Stimulated activated CD4-positive, alpha-beta T cell treated with anti-CD3 and anti-CD28 coated beads, TNF-alpha, amount 100 ng/mL, for 4 hours (primary cell): ENCODE data around the gene GNS.
"Not testable (repeated sequence)": the region's sequence is repeated elsewhere in the genome, so short reads cannot be mapped to it uniquely, and the experiment has no call there.

Source experiments
- DNase-seq, 3 experiments: peaks; one replicate each; pipeline ENCODE4 v3.0.0-alpha.2; 2020; ENCODE audit warnings: low read depth in 3 of 3

GNS gene

DNA sequence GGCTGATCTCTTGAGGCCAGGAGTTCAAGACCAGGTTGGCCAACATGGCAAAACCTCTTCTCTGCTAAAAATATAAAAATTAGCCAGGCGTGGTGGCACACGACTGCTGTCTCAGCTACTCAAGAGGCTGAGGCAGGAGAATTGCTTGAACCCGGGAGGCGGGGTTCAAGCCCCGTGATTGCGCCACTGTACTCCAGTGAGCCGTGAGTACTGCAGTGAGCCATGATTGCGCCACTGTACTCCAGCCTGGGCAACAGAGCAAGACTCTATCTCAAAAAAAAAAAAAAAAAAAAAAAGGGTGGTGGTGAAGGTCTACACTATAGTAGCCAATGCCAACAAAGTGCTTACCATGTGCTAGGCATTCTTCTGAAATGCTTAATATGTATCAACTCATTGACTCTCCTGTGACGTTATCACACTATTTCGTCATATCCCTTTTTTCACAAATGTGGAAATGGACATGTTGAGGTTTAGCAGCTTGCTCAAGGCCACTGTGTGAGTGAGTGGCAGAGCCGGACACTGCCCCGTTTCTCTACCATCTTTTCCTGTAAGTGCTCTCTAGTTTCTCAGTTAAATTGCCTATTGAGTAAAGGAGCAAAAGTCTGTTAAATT is 59.6 kb downstream of the GNS start:
- DNase-seq: no peak

DNA sequence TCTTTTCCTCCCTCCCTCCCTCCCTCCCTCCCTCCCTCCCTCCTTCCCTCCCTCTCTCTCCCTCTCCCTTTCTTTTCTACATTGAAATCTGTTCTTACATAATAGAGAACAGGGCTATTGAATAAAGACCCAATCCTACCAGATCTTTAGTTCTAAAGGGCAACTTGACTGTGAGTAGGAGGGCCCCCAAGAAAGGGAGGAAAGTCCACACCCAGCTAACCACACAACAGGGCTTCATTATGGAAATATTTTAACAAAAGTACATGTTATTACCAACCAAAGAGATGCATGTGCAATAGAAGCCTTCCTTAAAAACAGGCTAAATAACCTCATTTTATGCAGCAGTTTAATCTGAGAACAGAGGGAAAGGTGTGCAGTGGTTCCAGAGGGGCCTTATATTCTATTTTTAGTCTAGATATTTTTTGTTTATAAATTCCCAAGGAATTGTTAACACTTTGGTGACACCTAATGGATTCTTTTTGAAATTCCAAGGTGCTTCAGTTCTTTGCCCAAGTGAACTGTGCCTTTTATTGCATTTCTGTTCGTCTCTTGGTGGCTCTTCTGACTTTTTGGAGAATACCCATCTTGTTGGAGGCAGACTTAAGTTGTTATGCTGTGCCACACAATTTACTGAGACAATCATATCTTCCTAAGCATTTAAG is 63.0 kb downstream of the GNS start:
- no peak for DNase-seq

DNA sequence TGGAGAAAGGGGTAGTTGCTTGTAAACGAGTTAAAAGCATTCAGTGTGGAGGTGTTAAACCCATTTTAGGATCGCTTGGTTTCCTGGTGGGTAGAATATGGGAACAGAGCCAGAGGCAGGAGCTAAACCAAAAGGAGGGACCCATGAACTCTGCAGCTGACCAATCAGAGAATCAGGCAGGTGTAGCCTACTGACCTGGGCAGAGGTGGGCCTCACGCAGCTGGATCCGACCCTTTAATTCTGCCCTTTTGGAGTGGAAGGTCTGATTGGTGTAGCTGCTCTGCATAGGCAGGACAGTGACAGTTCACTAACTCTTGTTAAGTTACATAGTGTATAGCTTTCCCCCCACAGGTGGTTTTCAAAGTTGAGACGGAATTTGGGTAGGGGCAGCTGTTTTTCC is 63.7 kb downstream of the GNS start:
- no peak for DNase-seq

DNA sequence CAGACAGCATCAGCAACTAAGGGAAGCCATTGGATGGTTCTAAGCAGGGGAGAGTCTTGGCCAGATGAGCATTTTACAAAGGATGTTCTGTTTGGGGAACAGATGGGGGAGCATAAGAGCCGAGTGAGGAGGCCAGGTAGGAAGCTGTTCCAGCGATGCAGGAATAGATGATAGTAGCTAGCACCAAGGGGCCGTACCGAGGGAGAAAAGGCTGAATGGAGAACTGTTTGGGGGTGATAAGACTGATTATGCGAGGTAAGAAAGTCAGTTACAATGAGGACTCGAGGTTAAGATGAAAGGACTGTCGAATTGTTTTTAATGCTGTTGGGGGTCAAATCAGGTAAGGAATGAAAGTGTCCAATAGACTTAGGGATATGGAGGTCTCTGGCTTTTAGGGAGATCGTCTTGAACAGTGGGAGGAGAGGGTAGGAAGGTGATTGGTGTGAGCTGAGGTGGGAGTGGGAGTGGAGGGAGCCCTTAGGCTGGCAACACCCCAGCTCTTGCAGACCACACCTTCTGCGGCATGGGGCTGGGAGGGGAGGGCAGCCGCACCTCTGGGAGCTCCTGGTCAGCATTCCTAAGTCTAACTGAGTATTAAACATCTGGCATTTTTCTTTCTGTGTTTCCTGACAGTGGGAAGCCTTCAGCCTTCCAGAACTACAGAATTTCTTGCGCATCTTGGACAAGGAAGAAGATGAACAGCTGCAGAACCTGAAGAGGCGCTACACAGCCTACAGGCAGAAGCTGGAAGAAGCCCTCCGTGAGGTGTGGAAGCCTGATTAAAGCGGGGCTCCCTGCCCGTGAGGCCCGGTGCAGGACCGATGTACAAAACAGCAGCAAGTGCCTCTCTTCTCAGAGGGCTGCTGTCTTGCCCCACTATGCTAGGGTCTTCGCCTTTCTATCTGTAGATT is 64.8 kb downstream of the GNS start:
- DNase-seq: no peak

DNA sequence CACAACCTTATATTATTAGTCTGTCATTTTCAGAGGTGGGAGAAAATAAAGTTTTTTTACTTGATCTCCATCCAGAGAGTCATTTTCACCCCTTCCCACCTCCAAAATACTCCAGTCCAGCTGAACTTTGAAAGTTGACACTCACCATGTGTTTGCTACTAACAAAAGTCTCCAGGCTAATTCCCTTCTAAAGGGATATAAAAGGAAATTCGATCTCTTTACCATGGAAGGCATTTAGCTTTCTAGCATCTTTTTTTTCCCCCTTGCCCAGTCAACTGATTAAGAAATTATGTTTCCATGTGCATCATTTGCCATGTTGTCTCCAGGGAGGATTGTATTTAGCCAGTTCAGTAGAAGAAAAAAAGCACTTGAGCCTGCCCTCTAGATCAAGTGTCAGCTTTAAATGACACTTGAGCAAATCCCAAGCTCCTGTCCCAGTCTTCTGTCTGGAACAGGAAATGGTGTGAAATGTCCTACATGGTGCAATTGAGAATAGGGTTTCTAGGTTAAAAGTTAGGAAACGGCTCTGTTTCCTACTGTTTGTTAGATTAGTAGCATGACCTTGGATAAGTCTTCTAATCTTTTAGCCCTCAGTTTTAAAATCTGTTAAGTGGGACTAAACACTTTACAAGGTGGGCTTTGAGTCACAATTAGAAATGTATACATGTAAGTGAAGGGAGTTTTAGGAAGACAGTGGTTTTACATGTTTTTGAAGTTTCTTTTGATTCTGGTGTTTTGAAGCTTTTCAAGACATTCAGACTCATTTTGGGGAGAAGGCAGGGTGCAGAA is 67.2 kb downstream of the GNS start:
- no peak for DNase-seq

DNA sequence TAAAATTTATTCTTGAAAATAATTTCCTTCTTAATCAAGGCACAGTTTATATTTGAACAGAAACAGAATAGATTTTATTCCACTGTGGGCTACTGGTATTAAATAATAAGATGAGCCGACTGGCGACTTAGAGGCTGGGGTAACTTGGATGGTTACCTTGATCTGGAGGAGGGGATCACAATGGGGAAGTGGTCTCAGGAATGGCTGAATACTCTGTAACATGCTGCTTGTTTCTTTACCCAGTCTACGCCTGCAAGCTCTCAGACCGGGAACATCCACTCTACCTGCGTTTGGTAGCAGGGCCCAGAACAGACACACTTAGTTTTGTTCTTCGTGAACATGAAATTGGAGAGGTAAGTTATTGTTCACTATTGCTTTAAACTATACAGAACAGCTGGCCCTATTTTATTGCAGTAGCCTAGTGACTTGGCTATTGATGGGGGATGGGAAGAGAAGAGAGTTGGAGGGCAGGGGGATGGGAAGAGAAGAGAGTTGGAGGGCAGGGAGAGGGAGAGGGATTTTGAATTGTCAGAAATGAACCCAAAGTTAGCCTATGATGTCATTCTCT is 67.9 kb downstream of the GNS start:
- no peak for DNase-seq

DNA sequence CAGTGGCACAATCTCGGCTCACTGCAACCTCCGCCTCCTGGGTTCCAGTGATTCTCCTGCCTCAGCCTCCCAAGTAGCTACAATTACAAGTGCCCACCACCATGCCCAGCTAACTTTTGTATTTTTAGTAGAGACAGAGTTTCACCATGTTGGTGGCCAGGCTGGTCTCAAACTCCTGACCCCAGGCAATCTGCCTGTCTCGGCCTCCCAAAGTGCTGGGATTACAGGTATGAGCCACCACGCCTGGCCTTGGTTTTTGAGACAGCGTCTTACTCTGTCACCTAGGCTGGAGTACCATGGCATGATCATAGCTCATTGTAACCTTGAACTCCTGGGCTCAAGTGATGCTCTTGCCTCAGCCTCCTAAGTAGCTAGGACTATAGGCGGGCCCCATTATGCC is 69.0 kb downstream of the GNS start:
- DNase-seq: not testable (repeated sequence)

DNA sequence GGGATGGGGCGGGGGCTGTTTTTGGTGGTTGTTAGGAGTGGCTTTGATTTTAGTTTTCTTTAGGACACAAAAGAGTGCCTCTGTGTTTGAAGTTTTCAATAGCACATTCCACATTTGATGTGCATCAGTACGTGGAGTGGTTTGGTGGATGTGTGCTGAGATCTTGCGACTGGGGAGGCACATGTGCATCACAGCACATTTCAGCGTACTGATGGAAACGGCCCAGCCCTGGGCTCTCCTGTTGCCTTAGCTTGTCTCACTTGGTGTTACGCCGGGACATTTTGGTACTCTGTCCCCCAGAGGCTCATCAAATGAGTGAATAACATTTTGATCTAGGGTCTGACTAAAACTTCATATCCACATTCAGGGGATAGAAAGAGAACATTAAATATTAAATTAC is 70.5 kb downstream of the GNS start:
- no peak for DNase-seq

DNA sequence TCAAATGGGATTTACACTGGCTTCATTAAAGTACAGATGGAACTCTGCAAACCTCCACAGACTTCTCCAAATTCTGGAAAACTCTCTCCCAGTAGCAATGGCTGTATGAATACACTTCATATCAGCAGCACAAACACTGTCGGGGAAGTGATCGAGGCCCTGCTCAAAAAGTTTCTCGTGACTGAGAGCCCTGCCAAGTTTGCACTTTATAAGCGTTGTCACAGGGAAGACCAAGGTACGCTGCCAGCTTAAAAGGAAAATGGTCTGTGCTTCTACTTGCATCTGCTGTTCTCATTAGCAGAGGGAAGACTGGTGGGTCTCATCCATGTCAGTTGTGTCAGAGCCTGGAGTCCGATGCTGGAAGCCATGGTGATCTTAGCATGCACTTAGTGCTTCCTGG is 71.0 kb downstream of the GNS start:
- no peak for DNase-seq

DNA sequence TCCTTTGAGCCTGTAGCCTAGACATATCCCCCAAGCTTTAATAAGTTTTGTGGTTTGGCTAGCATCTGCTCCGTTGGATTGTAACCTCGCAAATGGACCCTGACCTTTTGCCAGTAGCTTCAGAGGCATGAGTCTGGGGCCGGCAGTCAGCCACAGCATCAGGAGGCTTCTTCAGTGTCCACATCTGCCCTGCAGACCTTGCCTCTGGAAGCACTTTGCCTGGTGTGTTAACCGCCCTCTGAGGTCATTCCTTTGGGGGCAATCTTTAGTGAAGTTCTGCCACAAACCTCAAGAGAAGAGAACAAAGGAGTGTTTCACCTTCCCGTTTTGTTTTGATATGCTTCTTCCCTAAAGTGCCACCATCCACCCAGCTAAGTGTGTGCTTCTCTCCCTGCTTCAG is 71.4 kb downstream of the GNS start:
- no peak for DNase-seq

DNA sequence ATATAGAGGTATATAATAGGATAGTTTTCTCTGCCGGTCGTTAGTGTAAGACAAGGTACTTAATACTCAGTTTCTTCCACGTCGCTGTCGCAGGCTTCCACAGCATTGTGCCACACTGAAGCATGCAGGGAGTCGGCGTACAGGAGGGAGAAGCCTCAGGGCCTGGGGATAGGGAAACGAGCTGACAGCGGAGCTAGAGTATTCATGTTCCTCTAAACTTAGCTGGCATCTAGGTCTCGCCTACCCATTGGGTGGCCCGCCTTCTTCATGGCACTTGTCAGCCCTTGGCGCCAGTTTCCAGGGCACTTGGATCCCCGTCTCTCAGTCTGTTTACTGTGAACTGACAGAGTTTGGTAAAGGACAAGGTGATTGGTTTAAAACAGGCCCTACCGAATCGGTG is 73.6 kb downstream of the GNS start:
- no peak for DNase-seq

DNA sequence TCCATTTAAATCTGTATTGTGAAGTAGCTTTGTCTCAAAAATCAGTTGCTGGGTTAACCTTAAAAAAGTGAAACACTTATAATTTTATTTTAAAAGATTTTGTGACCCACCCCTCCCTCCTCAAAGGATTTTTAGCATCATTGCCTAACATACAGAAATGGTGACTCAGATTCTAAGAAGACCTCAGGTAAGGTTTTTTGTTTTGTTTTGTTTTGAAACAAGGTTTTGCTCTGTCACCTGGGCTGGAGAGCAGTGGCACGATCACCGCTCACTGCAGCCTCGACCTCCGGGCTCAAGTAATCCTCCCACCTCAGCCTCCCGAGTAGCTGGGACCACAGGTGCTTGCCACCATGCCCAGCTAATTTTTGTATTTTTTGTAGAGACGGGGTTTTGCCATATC is 74.2 kb downstream of the GNS start:
- DNase-seq: no peak

DNA sequence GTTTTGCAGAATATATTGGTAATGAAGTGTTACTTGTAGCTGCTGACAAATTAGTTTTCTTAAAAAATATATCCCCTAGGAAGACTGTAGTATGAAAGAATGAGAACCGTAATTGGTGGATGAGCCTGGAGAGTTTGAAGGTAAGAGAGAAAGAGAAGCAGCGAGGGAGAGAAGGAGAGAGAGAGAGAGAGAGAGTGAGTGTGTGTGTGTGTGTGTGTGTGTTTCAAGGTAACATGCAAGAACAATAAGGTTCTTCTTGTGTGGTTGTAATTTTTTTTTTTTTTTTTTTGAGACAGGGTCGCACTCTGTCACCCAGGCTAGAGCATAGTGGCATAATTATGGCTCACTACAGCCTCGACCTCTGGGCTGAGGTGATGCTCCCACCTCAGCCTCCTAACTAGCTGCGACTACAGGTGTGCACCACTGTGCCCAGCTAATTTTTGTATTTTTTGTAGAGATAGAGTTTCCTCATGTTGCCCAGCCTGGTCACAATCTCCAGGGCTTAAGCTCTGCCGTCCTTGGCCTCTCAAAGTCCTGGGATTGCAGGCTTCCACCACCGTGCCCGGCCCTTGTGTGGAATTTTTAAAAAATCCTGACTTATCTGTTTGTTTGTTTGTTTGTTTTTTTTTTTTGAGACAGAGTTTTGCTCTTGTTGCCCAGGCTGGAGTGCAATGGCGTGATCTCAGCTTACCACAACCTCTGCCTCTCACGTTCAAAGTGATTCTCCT is 75.2 kb downstream of the GNS start:
- DNase-seq: no peak

DNA sequence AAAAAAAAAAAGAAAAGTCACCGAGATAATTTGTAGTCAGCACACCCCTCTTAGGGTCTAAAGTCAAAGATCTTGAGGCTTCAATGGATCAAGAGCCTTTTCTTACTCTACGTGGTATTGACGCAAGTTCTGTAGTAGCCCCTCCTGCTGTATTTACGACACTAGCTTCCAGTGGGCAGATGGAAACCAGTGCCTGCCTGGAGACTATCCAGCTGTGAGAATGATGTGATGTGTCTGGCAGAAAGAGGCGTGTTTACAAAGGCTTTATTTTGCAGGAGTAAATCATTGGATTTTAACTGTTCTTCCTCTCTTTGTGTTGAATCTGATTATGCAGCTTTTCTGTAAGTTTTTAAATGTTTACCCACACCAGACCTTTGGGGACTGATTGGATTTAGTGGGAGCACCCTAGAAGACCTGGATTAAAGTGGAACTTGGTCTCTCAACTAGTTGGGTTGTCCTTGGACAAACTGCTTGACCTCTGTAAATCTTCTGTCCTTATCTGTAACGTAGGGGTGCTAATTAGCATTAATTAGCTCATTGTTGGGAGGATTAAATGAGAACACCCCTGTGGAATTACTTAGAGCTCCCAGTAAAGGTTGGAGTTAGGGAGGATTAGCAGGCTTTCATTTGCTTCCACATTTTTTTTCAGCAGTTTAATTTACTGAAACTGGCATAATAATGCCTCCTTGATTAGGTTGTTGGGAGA is 76.5 kb downstream of the GNS start:
- no peak for DNase-seq

DNA sequence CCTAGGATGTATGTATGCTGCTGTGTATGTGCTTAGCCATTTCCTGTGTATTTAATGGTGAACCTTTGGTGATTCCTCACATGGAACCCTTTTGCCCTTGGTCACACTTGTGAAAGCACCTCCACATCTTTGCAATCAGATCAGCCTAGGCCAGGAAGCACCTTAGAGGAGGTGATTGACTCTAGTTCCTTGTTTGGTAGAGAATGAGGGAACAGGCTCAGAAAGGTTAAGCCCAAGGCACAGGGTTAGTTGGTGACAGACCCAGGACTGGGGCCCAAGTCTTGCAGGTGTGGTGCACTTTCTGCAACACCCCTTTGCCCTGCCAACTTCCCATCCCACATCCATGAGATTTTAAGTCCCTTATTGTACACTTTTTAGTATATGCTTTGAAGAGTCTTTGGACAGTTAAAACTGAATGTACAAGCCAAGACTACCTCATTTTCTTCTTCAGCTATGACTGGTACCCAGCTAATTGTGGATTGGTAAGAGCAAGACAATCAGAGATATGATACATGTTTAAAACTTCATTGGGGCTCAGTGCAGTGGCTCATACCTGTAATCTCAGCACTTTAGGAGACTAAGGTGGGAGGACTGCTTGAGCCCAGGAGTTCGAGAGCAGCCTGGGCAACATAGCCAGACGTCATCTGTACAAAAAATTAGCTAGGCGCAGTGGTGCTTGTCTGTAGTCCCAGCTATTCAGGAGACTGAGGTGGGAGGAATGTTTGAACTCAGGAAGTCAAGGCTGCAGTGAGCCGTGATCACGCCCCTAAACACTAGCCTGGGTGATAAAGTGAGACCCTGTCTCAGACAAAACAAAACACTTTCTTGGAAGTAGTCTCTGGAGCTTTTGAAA is 77.8 kb downstream of the GNS start:
- DNase-seq: no peak

DNA sequence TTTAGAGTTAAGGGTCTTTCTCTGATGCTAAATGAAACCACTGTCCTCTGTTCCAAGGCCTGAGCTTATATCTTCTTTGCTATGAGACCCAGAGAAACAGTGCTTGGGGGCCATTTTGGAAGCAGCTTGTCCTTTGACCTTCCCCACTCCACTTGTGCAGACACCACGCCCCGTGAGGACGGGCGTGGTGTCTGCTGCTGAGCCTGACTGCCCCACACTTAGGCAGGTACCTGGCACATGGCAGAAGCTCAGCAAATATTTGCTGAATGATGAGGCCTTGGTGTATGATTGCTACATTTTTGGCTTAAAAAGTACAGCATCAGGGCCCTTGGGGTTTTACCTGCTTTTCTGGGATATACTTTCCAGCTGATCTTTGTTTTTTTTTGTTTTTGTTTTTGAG is 79.0 kb downstream of the GNS start:
- DNase-seq: no peak

DNA sequence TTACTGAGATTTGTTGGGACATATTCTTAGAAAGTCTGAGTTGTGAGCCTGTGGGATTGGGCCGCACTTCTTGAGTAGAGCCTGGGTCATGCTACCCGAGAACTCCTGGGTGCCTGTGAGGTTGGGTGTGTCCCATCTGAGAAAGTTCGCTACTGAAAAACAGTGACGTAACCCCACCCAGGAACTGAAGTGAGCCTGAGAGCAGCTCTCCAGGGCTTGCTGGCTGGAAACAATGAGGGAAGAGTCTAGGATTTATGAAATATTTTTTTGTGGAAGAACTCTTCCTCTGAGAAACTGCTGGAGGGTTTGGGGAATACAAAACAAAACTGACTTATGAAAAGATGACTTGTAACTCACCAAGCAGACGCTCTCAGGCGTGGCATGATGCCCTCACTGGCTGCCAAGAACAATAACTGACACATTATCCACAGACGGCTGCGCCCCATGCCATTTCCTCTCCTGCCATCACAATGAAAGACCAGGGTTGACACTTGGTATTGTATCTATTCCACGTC is 79.7 kb downstream of the GNS start:
- peak in 1 of 3 experiments; percentile 46 for DNase-seq

DNA sequence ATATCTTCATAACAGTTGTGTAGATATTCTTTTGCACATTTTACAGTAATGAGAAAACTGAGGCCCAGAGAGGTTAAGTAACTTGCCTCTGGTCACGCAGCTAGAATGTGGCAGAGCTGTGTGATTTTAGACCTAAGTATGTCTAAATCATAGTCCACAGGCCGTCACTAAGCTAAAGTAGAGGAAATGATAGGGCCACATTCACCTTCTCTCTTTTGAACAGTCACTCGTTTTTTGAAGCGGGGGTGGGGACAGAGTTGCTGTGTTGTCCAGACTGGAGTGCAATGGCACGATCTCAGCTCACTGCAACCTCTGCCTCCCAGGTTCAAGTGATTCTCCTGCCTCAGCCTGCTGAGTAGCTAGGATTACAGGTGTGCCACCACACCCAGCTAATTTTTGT is 80.4 kb downstream of the GNS start:
- no peak for DNase-seq

DNA sequence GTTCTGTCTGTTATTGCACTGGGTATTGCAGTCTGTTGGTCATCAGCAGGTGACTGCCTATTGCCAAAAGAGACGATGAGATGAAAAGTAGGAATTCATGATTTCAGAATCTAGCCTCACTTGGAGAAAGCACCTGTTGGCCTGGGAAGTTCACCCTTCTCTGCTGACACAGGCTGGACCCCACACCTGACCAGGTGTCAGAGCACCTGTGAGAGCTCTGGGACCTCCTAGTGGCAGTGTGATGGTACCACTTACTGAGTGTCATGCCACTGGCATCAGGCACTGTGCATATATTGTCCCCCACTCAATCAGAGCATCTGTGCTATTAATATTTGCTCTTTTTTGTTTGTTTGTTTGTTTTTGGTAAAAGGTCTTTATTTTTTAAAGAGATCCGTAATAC is 81.0 kb downstream of the GNS start:
- DNase-seq: no peak
